GM23338 (cell line): ENCODE results near the gene EHD4. TPM values are rescaled to one million over a fixed set of nuclear protein-coding genes. Genes with fewer than 3 reads are reported as not detected.

Experiments
- ATAC-seq: fragments of 200-7000 bp; cut with Tn5 transposase; 3 replicates; pipeline ENCODE4 v1.9.1; 2020
- DNase-seq: peaks from one replicate; pipeline ENCODE4 v3.0.0-alpha.2; 2015; ENCODE audit warnings: low spot score
- H2AFZ ChIP-seq: fragments of 200-600 bp; sonication (generic); 2 replicates; pipeline ENCODE4 v1.8.0; 2016; ENCODE audit warnings: antibody characterized with exemption, mild to moderate bottlenecking, moderate library complexity
- H3F3A ChIP-seq: fragments of 200-600 bp; sonication (generic); replicated peaks from 2 replicates; pipeline ENCODE4 v1.8.0; 2017; ENCODE audit warnings: antibody characterized with exemption, mixed run types, low read depth
- H3K27ac ChIP-seq: fragments of 200-600 bp; sonication (generic); 2 replicates; pipeline ENCODE4 v1.6.1; 2016; ENCODE audit warnings: low read depth
- H3K27me3 ChIP-seq: fragments of 200-600 bp; sonication (generic); 2 replicates; pipeline ENCODE4 v1.8.0; 2016; ENCODE audit warnings: mild to moderate bottlenecking, mixed run types, moderate library complexity; ENCODE audit not compliant: insufficient read depth
- H3K36me3 ChIP-seq: fragments of 200-600 bp; sonication (generic); 2 replicates; pipeline ENCODE4 v1.8.0; 2016; ENCODE audit warnings: mild to moderate bottlenecking; ENCODE audit not compliant: insufficient read depth
- H3K4me1 ChIP-seq: fragments of 200-600 bp; sonication (generic); 2 replicates; pipeline ENCODE4 v1.8.0; 2016; ENCODE audit warnings: mild to moderate bottlenecking, moderate library complexity; ENCODE audit not compliant: insufficient read depth
- H3K4me2 ChIP-seq: fragments of 200-600 bp; sonication (generic); 2 replicates; pipeline ENCODE4 v1.7.1; 2017; ENCODE audit warnings: mixed run types
- H3K4me3 ChIP-seq: fragments of 200-600 bp; sonication (generic); 2 replicates; pipeline ENCODE4 v1.6.1; 2016; ENCODE audit warnings: mixed run types
- H3K79me2 ChIP-seq: fragments of 200-600 bp; sonication (generic); replicated peaks from 2 replicates; pipeline ENCODE4 v1.8.0; 2017; ENCODE audit warnings: mild to moderate bottlenecking; ENCODE audit not compliant: insufficient read depth
- H3K9me2 ChIP-seq: fragments of 200-600 bp; sonication (generic); 2 replicates; pipeline ENCODE4 v1.8.0; 2017; ENCODE audit not compliant: insufficient read depth
- H4K20me1 ChIP-seq: fragments of 200-600 bp; sonication (generic); replicated peaks from 2 replicates; pipeline ENCODE4 v1.8.0; 2017; ENCODE audit warnings: mild to moderate bottlenecking; ENCODE audit not compliant: insufficient read depth
- H3K27ac Mint-ChIP-seq: 2 replicates; pipeline ENCODE4 v1.8.0; 2020; ENCODE audit warnings: inconsistent platforms, mild to moderate bottlenecking, moderate library complexity, mixed read lengths
- H3K27me3 Mint-ChIP-seq: 3 replicates; pipeline ENCODE4 v1.8.0; 2022; ENCODE audit warnings: low read depth, mild to moderate bottlenecking, moderate library complexity, mixed read lengths, inconsistent platforms; ENCODE audit not compliant: insufficient read depth, poor library complexity
- H3K36me3 Mint-ChIP-seq: 3 replicates; pipeline ENCODE4 v1.8.0; 2021; ENCODE audit warnings: low read depth, mild to moderate bottlenecking, inconsistent platforms, moderate library complexity, mixed read lengths
- H3K4me1 Mint-ChIP-seq: 3 replicates; pipeline ENCODE4 v1.8.0; 2020; ENCODE audit warnings: mild to moderate bottlenecking, inconsistent platforms, mixed read lengths
- H3K4me3 Mint-ChIP-seq: 3 replicates; pipeline ENCODE4 v1.8.0; 2021; ENCODE audit warnings: moderate library complexity, mild to moderate bottlenecking, inconsistent platforms, mixed read lengths
- H3K9me3 Mint-ChIP-seq: 3 replicates; pipeline ENCODE4 v1.8.0; 2020; ENCODE audit warnings: moderate library complexity, mild to moderate bottlenecking, inconsistent platforms, mixed read lengths
- CREB1 ChIP-seq: fragments of 250-450 bp; sonication (Bioruptor Pico); IDR thresholded peaks from 2 replicates; pipeline ENCODE4 v1.5.0; 2020; ENCODE audit warnings: low read depth, mild to moderate bottlenecking, moderate library complexity
- CTCF ChIP-seq, 2 experiments: fragments of 200-600 bp in 1 of 2; sonication (generic) in 1 of 2; conservative IDR thresholded peaks; 2 replicates each; pipeline versions ENCODE4 v1.5.1 to v1.6.1; 2016 to 2017; ENCODE audit warnings: antibody characterized with exemption in 2 of 2, low read depth in 2 of 2, mild to moderate bottlenecking in 2 of 2, moderate library complexity in 1 of 2
- ETS1 ChIP-seq: IDR thresholded peaks from 2 replicates; pipeline ENCODE4 v1.6.1; 2016; ENCODE audit warnings: antibody characterized with exemption
- EZH2 ChIP-seq: fragments of 200-600 bp; sonication (generic); IDR thresholded peaks from one replicate; pipeline ENCODE4 v1.8.0; 2017; ENCODE audit warnings: antibody characterized with exemption, mild to moderate bottlenecking, low read depth; ENCODE audit not compliant: unreplicated experiment
- EZH2phosphoT487 ChIP-seq: fragments of 200-600 bp; sonication (generic); IDR thresholded peaks from one replicate; pipeline ENCODE4 v1.8.1; 2018; ENCODE audit warnings: antibody characterized with exemption; ENCODE audit not compliant: unreplicated experiment
- JUNB ChIP-seq: IDR thresholded peaks from one replicate; pipeline ENCODE4 v1.6.1; 2016; ENCODE audit warnings: antibody characterized with exemption; ENCODE audit not compliant: unreplicated experiment
- NANOG ChIP-seq: IDR thresholded peaks from 2 replicates; pipeline ENCODE4 v1.6.1; 2016; ENCODE audit warnings: antibody characterized with exemption, borderline replicate concordance
- POLR2AphosphoS5 ChIP-seq: IDR thresholded peaks from 2 replicates; pipeline ENCODE4 v1.6.1; 2016; ENCODE audit warnings: antibody characterized with exemption, low read depth
- REST ChIP-seq: IDR thresholded peaks from one replicate; pipeline ENCODE4 v1.6.1; 2018; ENCODE audit warnings: antibody characterized with exemption; ENCODE audit not compliant: unreplicated experiment
- STAT1 ChIP-seq: IDR thresholded peaks from one replicate; pipeline ENCODE4 v1.6.1; 2016; ENCODE audit warnings: antibody characterized with exemption; ENCODE audit not compliant: unreplicated experiment
- ZNF114 ChIP-seq: fragments of 250-450 bp; sonication (Bioruptor Pico); IDR thresholded peaks from 2 replicates; pipeline ENCODE4 v1.5.0; 2020; ENCODE audit warnings: mild to moderate bottlenecking, moderate library complexity
- ZNF331 ChIP-seq: fragments of 250-450 bp; sonication (Bioruptor Pico); IDR thresholded peaks from 2 replicates; pipeline ENCODE4 v1.5.0; 2020; ENCODE audit warnings: low read depth, mild to moderate bottlenecking, moderate library complexity
- ZNF462 ChIP-seq: fragments of 250-450 bp; sonication (Bioruptor Pico); IDR thresholded peaks from 2 replicates; pipeline ENCODE4 v1.5.0; 2020; ENCODE audit warnings: mild to moderate bottlenecking, moderate library complexity
- polyA plus RNA-seq: library from polyadenylated mRNA; unstranded; fragments of >200 nt; fragmentation: Nextera tagmentation; extraction: Ambion mirVana; gene quantifications from 2 replicates; pipeline ENCODE4 v1.2.1, GENCODE V29; 2016
- total RNA-seq: library from RNA; depleted of rRNA; stranded (reverse); fragments of >200 nt; shearing (Covaris generic); gene quantifications from 2 replicates; pipeline ENCODE4 v1.2.3, GENCODE V29; 2014

Gene EHD4
- total and polyA plus RNA-seq, 2 experiments from 2014 or later = 13.0 to 31.0 TPM

GRCh38 chr15:41957021-41957897 is 15.1 kb downstream of the EHD4 start:
- peaks cover 22% of the 10 kb centered on the region for H3K36me3 Mint-ChIP-seq
- no peak overlapping the region for H2AFZ ChIP-seq
- H3K4me1 ChIP-seq = peaks cover 5% of the 10 kb centered on the region
- no peak overlapping the region for H3K4me3 Mint-ChIP-seq
- H3K27me3 ChIP-seq = no peaks in the 10 kb centered on the region
- peaks cover 13% of the 10 kb centered on the region; the same call in 2 of the 3 replicates for H3K4me1 Mint-ChIP-seq
- ATAC-seq (no peak), DNase-seq (no peak)
- peaks cover 5% of the 10 kb centered on the region; the same call in 1 of the 3 replicates for H3K9me3 Mint-ChIP-seq
- H3K9me2 ChIP-seq = no peaks in the 10 kb centered on the region
- no peak overlapping the region for H3K27ac ChIP-seq
- H3K79me2 ChIP-seq = peaks cover 75% of the 10 kb centered on the region
- TF ChIP-seq ZNF331 (CRISPR knock-in tag) = no peak
- no peak for TF ChIP-seq ETS1
- TF ChIP-seq JUNB = no peak
- TF ChIP-seq EZH2 = no peak
- TF ChIP-seq REST = no peak
- TF ChIP-seq EZH2phosphoT487 = no peak
- TF ChIP-seq POLR2AphosphoS5 = no peak
- no peak for TF ChIP-seq ZNF114 (CRISPR knock-in tag)
- TF ChIP-seq NANOG = no peak
- no peak for TF ChIP-seq STAT1
- TF ChIP-seq CTCF (conservative IDR thresholded peaks at IDR 0.05; ENCODE audit: low read depth in 2 of 2) = no peak
- TF ChIP-seq ZNF462 (CRISPR knock-in tag) = no peak
- TF ChIP-seq CREB1 (CRISPR knock-in tag) = no peak
- H3K27ac Mint-ChIP-seq = no peak overlapping the region
- H3K27me3 Mint-ChIP-seq = peaks cover 12% of the 10 kb centered on the region
- H4K20me1 ChIP-seq = peaks cover 24% of the 10 kb centered on the region; the same call in 1 of the 2 replicates
- H3K36me3 ChIP-seq = peaks cover 6% of the 10 kb centered on the region; the same call in 1 of the 2 replicates
- H3F3A ChIP-seq = no peaks in the 10 kb centered on the region
- no peak overlapping the region for H3K4me2 ChIP-seq
- H3K4me3 ChIP-seq = no peak overlapping the region
